RWPE1 (cell line): Measurements from ENCODE around the gene NAXE.
"Not testable (repeated sequence)": the region's sequence is repeated elsewhere in the genome, so short reads cannot be mapped to it uniquely, and the experiment has no call there.

Experiments
- CTCF ChIA-PET: fragments of 350-600 bp; sonication (Branson Sonifier 250); formaldehyde crosslinking; extraction: SDS; loops from one replicate; lab custom pipeline; 2021; lab: Yijun Ruan, JAX
- POLR2A ChIA-PET: fragments of 400-600 bp; formaldehyde crosslinking; extraction: SDS; loops from one replicate; lab custom pipeline; 2020; ENCODE audit warnings: antibody characterized with exemption; ENCODE audit not compliant: low non-redundant PET; lab: Yijun Ruan, JAX
- DNase-seq: peaks from one replicate; pipeline ENCODE4 v3.0.0; 2012; ENCODE audit warnings: low spot score
- H3K27ac ChIP-seq: fragments of 450-650 bp; 2 replicates; pipeline ENCODE4 v1.5.1; 2017
- TF ChIP-seq, protein P1 (sequence below): fragments of 450-650 bp; conservative IDR thresholded peaks from 2 replicates; pipeline ENCODE4 v1.5.1; 2017; ENCODE audit warnings: low read depth, mild to moderate bottlenecking

Gene NAXE

DNA sequence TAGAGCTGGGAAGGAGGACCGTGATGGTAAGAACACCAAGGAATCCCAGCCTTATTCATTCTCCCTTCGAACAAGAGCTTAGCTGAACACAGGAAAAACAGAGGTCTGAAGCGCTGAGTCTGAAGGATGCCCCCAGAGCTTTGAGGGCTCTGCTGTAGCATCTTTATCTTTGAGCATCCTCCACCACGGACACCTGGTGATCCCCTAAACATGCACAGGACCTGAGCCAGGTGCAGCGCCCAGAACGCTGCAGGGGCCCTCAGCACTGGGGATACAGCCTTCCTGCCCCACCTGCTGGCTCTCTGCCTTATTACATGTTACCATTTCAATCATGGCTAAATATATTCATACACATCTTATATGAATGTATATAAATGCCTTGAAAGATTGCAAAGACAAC, 17.4 kb downstream of the NAXE start:
- CTCF ChIA-PET, result interaction anchor here (0.6 to 1.8 kb wide), 11 partner anchors 8 to 223 kb away, joined by 3 to 11 read pairs (median 4); partner anchors contain the start of gene NAXE
- no peak overlapping the region for H3K27ac ChIP-seq
- TF ChIP-seq, protein P1, sequence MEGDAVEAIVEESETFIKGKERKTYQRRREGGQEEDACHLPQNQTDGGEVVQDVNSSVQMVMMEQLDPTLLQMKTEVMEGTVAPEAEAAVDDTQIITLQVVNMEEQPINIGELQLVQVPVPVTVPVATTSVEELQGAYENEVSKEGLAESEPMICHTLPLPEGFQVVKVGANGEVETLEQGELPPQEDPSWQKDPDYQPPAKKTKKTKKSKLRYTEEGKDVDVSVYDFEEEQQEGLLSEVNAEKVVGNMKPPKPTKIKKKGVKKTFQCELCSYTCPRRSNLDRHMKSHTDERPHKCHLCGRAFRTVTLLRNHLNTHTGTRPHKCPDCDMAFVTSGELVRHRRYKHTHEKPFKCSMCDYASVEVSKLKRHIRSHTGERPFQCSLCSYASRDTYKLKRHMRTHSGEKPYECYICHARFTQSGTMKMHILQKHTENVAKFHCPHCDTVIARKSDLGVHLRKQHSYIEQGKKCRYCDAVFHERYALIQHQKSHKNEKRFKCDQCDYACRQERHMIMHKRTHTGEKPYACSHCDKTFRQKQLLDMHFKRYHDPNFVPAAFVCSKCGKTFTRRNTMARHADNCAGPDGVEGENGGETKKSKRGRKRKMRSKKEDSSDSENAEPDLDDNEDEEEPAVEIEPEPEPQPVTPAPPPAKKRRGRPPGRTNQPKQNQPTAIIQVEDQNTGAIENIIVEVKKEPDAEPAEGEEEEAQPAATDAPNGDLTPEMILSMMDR, result peak; percentile 71
- peak; percentile 58 for DNase-seq
- POLR2A ChIA-PET, result no interaction called here

DNA sequence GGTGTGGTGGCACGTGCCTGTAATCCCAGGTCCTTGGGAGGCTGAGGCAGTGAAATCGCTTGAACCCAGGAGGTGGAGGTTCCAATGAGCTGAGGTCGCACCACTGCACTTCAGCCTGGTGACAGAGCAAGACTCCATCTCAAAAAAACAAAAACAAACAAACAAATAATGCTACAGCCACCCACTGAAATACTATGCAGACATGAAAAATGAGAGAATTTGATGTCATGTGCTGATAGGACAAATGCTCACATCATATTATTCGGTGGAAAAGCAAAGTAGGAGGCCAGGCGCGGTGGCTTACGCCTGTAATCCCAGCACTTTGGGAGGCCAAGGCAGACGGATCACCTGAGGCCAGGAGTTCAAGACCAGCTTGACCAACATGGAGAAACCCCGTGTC, 18.5 kb downstream of the NAXE start:
- H3K27ac ChIP-seq, DNase-seq, CTCF ChIA-PET, POLR2A ChIA-PET: not testable (repeated sequence)

DNA sequence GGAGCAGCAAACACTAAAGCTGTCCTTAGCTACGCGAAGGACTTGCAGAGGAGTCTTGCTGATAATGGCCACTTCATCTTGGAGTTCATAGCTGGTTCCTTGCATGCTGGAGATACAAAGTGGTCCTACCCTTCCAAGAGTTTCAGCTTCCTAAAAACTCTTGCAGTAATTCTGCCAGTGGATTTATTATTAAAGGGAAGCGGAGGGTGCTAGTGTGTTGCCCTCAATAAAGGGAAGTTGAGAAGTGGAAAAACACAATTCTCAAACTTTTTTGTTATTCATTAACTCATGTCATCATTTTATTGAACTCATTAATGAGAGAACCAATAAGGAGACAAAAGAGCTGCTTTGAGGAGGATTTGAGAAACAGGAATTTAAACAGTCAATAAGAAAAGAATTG, 21.1 kb downstream of the NAXE start:
- TF ChIP-seq, protein P1, result no peak
- CTCF ChIA-PET, result interaction anchor here (1.3 kb wide), 1 partner anchor 66 kb away, joined by 3 read pairs; no protein-coding TSS in a partner anchor
- H3K27ac ChIP-seq, result no peak overlapping the region

DNA sequence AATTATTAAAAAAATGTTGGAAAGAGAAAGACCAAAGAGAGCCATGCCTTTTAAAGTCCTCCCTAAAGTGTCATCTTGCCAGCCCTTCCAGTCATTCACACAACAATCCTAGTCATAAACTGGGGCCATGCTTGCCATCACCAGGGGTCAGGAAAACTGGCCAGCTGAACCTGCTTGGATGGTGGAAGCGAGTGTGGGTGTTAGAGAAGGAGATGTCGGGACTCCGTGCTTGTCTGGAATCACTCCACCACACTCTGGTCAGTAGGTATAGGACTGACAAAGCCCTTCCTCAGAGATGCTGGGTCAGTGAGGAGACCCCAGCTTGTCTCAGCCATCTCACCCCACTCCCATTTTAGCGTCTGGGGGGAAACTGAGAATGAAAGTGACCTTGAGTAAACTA, 24.4 kb downstream of the NAXE start:
- ChIA-PET POLR2A (no interaction called here), CTCF (no interaction called here)
- TF ChIP-seq, protein P1, result no peak
- no peak for DNase-seq
- H3K27ac ChIP-seq, result no peak overlapping the region

More for the DNA sequence above, 21.1 kb downstream of the NAXE start:
- POLR2A ChIA-PET, result no interaction called here
- no peak for DNase-seq

DNA sequence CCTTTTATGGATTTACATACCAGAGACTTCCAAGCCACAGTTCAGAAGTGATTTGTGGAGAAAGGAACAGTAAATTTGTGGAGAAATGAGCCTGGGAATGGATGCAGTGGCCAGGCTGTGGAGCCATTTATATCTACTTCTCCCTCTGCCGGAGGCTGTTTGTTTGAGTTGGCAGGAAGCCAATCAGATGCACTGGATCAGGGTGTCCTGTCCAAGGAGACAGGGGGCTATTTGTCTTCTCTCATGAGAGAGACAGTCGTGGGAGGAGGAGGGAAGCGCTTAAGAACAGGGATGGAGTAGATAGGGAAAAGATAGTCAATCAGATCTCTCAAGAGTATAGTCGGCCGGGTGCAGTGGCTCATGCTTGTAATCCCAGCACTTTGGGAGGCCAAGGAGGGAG, 24.9 kb downstream of the NAXE start:
- ChIA-PET POLR2A (no interaction called here), CTCF (interaction anchor here (0.7 to 1.4 kb wide), 2 partner anchors 11 to 89 kb away, joined by 3 to 4 read pairs; partner anchors contain the start of gene CRABP2)
- no peak overlapping the region for H3K27ac ChIP-seq
- DNase-seq, result no peak
- TF ChIP-seq, protein P1, result no peak

DNA sequence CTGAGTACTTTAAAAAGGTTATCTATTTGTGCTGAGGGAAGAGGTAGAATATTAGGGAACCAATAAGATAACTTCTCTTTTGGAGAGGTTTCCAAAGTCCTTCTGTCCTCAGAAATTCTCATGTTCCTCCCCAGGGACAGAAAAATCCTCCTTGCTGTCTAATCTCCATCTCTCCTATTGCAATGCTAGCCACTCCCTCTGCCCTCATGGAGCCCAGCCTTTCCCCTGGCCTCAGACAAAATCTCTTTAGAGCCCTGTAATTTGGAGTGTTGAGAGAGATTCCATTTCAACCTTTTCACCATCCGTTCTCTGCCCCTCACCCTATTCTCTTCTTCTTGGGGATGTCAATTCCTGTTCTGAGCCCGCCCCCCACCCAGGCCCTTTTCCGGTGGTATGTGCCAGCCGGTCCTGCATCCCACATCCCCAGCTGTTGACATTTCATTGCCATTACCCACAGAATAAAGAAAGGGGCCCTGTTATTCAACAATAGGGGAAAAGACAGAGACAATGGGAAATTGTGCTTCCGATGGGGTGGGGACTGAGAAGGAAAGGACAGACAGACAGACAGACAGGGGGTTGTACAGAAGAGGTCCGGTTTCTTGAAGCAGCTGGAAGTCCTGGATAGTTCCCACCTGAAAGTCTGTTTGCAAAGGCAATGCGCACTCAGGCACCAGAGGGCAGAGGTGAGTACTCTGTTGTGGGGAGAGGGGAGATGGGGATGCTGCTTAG, 27.4 kb downstream of the NAXE start, which contains the start of gene HAPLN2:
Gene HAPLN2 (plus strand): TSS at position 563 of the 729 bp plus-strand sequence. CDS start 4,076 bp downstream, outside the sequence.
- TF ChIP-seq, protein P1, result peak; percentile 25

DNA sequence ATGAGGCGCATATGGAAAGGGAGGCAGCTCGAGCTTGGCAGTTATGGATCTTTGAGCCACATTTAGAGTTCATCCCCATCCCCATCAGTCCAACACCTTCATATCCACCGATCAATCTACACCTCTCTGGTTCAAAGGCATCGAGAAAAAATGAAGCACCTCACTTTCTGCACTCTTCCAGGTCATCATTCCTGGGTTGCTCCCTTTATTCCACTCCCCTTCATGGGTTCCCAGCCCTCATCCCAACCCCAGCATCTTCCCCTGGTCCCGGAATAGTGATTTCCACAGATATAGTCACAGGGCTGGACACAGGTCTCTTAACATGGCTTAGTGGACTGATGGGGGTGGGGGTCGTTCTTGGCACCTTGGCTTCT, 28.0 kb downstream of the NAXE start:
- ChIA-PET CTCF (interaction anchor here (0.6 to 1.7 kb wide), 7 partner anchors 11 to 205 kb away, joined by 3 to 6 read pairs (median 3); partner anchors contain the start of gene NAXE), POLR2A (no interaction called here)
- TF ChIP-seq, protein P1, result no peak
- H3K27ac ChIP-seq, result no peak overlapping the region
- DNase-seq, result no peak

More for the DNA sequence above, 27.4 kb downstream of the NAXE start, which contains the start of gene HAPLN2:
- CTCF ChIA-PET, result interaction anchor here (0.6 to 1.7 kb wide), 9 partner anchors 11 to 204 kb away, joined by 3 to 6 read pairs (median 3); partner anchors contain the start of gene NAXE
- no peak for DNase-seq
- POLR2A ChIA-PET, result no interaction called here
- no peak within 1 kb of the TSS for H3K27ac ChIP-seq
